Stimulated activated CD4-positive, alpha-beta T cell treated with anti-CD3 and anti-CD28 coated beads, Interleukin-2, amount 100 ng/mL, for 48 hours (primary cell): ENCODE results near the gene FRG2.
"Not testable (repeated sequence)": the region's sequence is repeated elsewhere in the genome, so short reads cannot be mapped to it uniquely, and the experiment has no call there.

Source experiments
- DNase-seq, 2 donors: peaks; one replicate each; pipeline ENCODE4 v3.0.0-alpha.2; 2020

The FRG2 gene

DNA sequence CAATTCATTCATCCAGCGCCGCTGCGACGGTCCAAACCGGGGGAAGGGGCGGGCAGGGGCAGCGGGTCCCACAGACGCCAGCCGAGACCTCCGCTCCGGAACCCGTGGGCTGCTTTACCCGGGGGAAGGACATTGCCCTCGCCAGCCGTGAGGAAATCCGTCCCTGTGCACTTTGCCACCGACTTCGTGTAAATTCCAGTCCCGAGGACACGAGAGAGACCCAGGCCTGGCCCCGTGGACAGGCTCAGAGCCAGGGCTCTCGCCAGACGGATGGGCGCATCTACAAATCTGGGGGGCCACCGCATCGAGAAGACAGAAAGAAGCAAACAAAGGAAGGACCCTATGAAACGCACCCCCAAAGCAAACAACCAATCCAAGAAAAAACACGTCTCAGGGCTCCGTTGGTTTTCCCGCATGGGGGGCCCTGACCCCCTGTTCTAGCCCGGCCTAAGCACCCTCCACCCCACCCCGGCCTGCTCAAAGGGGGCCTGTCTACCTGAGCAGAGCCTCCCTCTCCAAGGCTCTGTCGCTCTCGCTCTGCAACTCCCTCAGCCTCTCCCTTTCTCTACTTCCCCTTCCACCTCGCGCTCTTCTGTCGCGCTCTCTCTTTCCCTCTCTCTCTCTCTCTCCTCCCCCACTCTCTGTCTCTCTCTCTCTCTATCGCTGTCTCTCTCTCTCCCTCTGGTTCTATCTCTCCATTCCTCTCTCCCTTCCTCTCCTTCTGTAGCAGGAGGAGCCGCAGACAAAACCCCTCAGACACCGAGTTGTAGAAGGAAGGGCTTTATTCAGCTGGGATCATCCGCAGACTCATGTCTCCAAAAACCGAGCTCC is 11.3 kb downstream of the FRG2 start:
- DNase-seq, result no peak

DNA sequence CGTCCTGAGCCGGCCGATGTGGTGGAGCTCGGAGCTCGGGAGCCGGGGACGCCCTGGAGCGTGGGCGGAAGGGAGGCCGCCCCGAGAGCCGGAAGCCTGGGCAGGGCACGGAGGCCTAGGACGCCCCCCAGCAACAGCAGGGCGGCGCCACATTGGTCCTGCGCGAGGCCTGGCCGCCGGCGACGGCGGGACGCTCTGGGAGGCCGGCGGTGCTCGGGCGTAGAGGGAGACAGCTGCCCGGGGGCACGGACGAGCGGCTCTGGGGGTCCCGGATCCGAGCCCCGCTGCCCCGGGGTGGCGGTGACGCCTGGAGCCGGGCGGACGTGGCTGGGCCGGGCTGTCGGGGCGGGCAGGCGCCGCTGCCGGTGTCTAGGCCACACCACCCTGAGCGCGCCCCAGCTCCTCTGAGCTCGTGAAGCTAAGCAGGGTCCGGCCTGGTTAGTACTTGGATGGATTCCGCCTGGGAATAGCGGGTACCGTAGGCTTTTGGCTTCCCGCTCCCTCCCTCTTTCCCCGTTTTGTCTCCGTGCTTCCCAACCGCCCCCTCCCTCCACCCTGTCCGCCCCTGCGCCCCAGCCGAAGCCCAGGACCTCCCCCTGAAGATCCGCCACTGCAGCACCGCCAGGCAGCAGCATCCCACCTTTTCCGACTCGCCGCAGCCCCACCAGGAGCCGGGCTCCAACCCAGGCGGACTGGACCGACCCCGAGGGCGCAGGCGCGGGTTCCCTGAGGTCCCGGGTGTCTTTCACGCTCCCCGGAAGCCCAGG is 12.1 kb downstream of the FRG2 start:
- DNase-seq, result no peak

DNA sequence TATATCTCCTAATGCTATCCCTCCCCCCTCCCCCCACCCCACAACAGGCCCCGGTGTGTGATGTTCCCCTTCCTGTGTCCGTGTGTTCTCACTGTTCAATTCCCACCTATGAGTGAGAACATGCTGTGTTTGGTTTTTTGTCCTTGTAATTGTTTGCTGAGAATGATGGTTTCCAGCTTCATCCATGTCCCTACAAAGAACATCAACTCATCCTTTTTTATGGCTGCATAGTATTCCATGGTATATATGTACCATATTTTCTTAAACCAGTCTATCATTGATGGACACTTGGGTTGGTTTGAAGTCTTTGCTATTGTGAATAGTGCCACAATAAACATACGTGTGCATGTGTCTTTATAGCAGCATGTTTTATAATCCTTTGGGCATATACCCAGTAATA is 37.1 kb downstream of the FRG2 start:
- DNase-seq, result not testable (repeated sequence)

DNA sequence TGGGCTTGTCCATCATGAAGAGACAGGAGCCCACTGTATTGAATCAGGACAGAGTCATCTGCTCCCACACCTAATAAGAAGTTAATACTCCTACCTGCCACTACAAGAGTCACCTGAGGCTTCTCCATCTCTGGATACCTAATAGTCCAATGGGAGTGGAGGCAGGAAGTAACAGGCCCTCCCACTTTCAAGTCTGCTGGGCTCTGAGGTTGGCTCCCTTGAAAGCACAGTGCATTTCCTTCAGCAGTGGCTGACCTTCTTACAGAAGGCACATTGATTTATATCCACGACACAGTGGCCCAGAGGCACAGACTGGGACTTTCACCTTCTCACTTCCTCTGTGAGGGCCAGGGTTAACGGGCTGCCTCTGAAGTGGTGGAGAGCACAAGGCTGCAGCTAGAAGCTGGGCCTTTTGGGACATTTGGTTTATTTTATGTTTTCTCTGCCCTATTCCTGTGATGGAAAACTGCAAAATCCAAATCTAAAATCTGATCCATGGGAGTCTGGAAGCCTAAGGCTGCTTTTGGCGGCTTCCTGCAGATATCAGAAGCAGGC is 38.1 kb downstream of the FRG2 start:
- DNase-seq, result no peak

DNA sequence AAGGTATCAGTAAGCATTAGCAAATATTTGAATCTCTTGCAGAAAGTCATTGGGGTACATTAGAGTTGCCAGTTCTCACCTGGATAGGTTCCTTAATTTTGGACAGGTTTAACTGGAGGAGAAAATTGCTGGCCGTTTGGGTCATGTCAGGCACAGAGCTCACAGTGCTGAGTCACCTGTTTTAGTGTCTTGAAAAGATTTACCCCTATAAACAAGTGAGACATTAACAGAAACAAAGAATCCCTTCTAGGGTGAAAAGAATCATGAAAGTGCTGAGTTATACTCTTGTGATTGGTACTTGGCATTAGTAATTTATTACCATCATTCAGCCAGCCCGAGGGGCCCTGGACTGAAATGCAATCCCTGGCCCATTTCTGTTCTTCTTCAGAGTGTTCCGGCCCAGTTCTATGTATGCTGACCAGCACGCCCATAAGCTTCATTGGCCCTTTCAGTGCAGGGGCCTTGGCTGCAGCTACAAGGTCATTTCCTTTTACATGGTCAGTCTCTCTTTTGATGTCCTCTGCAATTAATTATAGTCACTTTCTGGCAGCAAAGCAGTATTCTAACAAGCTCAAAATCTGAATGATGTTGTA is 41.3 kb downstream of the FRG2 start:
- not testable (repeated sequence) for DNase-seq

DNA sequence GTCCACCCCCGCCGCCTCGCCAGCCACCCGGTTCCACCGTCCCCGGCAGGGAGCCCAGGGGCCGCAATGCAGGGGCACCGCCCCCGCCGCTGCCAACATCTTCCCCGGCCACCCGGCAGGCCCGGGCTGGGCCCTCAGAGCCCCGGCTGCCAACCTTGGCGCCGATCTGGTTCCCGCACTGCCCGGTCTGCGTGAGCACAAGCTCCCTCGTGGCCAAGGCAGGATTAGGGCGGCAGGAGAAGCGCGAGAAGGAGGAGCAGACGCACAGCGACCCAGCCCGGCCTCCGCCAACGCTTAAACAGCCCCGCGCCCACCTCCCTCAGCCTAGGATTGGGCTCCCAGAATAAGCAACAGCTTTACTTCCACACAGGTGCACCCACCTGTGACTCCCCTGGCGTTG is 42.4 kb downstream of the FRG2 start:
- DNase-seq, result not testable (repeated sequence)

DNA sequence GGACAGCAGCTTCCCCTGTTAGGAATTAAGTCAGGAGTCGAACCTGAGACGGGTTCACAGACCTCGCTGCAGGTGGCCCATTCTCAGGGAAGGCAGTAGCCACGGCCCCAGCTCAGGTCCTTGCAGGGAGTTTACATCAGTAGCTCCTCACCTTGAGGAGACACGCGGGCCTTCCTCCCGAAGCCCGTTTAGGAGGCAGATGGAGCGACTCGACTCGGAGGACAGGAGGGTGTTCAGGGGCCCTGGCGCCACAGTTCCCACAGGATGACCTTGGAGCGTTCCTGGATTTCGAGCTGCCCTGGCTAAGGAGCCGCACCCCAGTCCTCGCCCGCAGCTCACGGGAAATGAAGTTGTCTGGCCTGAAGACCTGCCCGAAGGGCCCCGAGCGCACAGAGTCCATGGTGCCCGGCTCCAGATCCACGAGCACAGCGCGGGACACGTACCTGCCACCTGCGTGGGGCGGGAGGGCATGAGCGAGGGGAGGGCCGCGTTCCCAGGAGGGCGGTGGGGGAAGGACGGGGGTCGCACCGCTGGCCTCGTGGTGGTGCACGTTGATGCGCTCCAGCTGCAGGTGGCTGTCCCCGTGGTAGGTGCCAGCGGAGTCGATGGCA is 43.0 kb downstream of the FRG2 start:
- DNase-seq, result not testable (repeated sequence)

DNA sequence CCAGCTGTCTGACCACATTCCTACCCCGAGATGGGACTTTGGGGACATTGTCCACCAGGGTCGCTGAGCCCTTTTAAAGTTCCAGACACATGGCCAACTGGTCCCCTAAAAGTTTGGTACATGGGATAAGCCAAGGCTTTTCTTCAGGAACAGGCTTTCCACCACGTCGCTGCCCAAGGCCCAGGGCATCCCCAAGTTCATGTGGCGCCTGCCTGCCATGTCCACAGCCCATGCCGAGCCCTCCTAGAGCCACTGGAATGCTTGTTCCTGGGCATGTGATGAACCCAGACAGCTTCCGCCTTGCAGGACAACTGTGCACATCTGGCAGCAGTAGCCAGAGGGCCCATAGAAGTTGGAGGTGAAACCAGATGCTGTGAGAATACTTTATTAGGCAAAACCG is 45.1 kb downstream of the FRG2 start:
- no peak for DNase-seq

DNA sequence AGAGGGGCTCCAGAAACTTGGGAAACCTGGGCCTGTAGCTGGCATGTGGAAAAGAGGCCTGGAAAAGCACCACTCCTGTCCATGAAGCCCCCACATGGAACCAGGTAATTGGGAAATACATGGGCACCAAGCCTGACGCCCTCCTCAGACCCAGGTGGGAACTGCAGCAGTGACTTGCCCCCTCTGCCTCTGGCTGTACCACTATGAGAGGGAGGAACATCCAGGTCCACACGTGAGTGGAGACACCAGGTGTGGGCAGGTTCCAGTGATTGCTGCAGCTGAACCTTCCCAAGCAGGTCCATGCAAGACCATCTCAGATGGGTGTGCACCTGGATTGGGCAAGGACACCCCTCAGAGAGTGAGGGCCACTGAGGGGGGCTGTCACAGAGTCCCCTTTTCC is 46.8 kb downstream of the FRG2 start:
- DNase-seq, result not testable (repeated sequence)

DNA sequence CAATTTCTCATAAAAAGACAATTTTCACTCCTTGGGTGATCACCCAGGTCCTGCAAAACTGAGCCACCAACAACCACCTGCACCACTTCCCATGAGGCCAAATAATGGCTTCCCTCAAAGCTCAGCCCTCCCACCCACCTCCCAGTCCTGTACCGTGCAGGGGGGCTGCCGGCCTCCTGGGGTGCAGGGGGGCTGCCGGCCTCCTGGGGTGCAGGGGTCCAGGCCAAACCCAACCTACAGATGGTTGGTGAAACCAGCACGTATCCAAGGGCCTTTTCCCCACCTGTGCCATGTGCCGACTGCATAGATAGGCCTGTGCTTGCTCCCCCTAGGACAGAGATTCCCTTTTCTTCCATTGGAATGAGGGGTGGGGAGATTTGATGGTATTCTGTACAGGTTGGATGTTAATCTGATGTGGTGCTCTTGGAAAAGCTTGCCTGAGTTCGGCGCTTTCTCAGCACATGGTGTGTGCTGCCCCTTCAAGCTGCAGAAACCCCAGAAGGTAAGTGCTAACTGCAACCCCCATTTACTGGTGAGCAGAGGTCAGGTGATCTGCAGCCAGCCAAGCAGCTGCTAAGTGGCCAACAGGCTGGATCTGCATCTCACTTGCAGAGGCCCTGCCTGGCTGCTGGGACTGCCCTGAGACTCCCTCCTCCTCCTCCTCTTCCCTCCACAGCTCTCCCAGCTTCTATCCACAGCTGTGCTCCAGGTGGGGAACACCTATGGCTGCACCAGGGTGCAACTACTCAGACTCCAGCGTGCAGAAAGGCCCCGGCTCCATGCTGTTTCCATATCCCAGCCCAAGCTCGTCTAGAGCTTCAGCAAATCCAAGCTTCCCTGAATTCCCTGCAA is 47.6 kb downstream of the FRG2 start:
- no peak for DNase-seq
